DOHH2 (cell line): Measurements from ENCODE around the gene TMEM82.

Source experiments
- H3F3A ChIP-seq: fragments of 200-600 bp; sonication (generic), shearing (Covaris generic); 2 replicates; pipeline ENCODE4 v1.6.0; 2016; ENCODE audit warnings: antibody characterized with exemption, mild to moderate bottlenecking; ENCODE audit not compliant: control insufficient read depth, insufficient read depth
- H3K27ac ChIP-seq: fragments of 200-600 bp; sonication (generic); 2 replicates; pipeline ENCODE4 v1.5.1; 2014; ENCODE audit warnings: low read depth, mild to moderate bottlenecking, low read length, moderate library complexity
- H3K27me3 ChIP-seq: fragments of 200-600 bp; sonication (generic); 2 replicates; pipeline ENCODE4 v1.6.1; 2014; ENCODE audit warnings: mild to moderate bottlenecking, low read length, mixed read lengths; ENCODE audit not compliant: control insufficient read depth
- H3K36me3 ChIP-seq: fragments of 200-600 bp; sonication (generic); 2 replicates; pipeline ENCODE4 v1.6.1; 2014; ENCODE audit warnings: mild to moderate bottlenecking, low read length, moderate library complexity, mixed read lengths; ENCODE audit not compliant: control insufficient read depth
- H3K4me1 ChIP-seq: fragments of 200-600 bp; sonication (generic); 2 replicates; pipeline ENCODE4 v1.6.1; 2014; ENCODE audit warnings: mild to moderate bottlenecking, low read length, mixed read lengths; ENCODE audit not compliant: control insufficient read depth
- H3K4me2 ChIP-seq: fragments of 200-600 bp; sonication (generic); 2 replicates; pipeline ENCODE4 v1.6.0; 2014; ENCODE audit warnings: mild to moderate bottlenecking, low read length, moderate library complexity
- H3K4me3 ChIP-seq: fragments of 200-600 bp; sonication (generic); 2 replicates; pipeline ENCODE4 v1.5.1; 2014; ENCODE audit warnings: mild to moderate bottlenecking, low read length, mixed read lengths
- H3K79me2 ChIP-seq: fragments of 200-600 bp; sonication (generic); 2 replicates; pipeline ENCODE4 v1.6.1; 2014; ENCODE audit warnings: mild to moderate bottlenecking, low read length, mixed read lengths; ENCODE audit not compliant: control insufficient read depth
- H3K9me2 ChIP-seq: fragments of 200-600 bp; sonication (generic); replicated peaks from 2 replicates; pipeline ENCODE4 v1.6.1; 2014; ENCODE audit warnings: mild to moderate bottlenecking, low read length, mixed read lengths; ENCODE audit not compliant: control insufficient read depth
- H3K9me3 ChIP-seq: fragments of 200-600 bp; sonication (generic); 2 replicates; pipeline ENCODE4 v1.6.1; 2014; ENCODE audit warnings: antibody characterized with exemption, low read length, mixed read lengths; ENCODE audit not compliant: control insufficient read depth, insufficient read depth
- H4K20me1 ChIP-seq: fragments of 200-600 bp; sonication (generic); 2 replicates; pipeline ENCODE4 v1.6.0; 2014; ENCODE audit warnings: low read depth, mild to moderate bottlenecking, antibody characterized with exemption, low read length, moderate library complexity; ENCODE audit not compliant: control insufficient read depth, insufficient read depth
- CTCF ChIP-seq: fragments of 200-600 bp; sonication (generic); IDR thresholded peaks from one replicate; pipeline ENCODE4 v1.5.1; 2014; ENCODE audit warnings: antibody characterized with exemption, mild to moderate bottlenecking, low read depth, low read length; ENCODE audit not compliant: poor library complexity, severe bottlenecking
- EZH2phosphoT487 ChIP-seq: fragments of 200-600 bp; sonication (generic); IDR thresholded peaks from 2 replicates; pipeline ENCODE4 v1.6.1; 2017; ENCODE audit warnings: borderline replicate concordance, mild to moderate bottlenecking, antibody characterized with exemption, low read length, moderate library complexity, mixed read lengths

TMEM82 gene

GRCh38 chr1:15733218-15733725 lies 9.0 kb upstream of the TMEM82 start:
- H3K27me3 ChIP-seq: no peaks in the 10 kb centered on the region
- H4K20me1 ChIP-seq: no peaks in the 10 kb centered on the region
- no peak overlapping the region for H3K4me3 ChIP-seq
- H3K27ac ChIP-seq: no peak overlapping the region
- H3K9me2 ChIP-seq: no peaks in the 10 kb centered on the region
- H3F3A ChIP-seq: no peaks in the 10 kb centered on the region
- peaks cover 22% of the 10 kb centered on the region for H3K36me3 ChIP-seq
- TF ChIP-seq CTCF (no peak), EZH2phosphoT487 (no peak)
- no peaks in the 10 kb centered on the region for H3K79me2 ChIP-seq
- H3K9me3 ChIP-seq: no peaks in the 10 kb centered on the region
- H3K4me1 ChIP-seq: no peaks in the 10 kb centered on the region
- H3K4me2 ChIP-seq: no peak overlapping the region

GRCh38 chr1:15733726-15734226 lies 8.5 kb upstream of the TMEM82 start:
- Histone ChIP-seq H3K9me3 (no peaks in the 10 kb centered on the region), H3F3A (no peaks in the 10 kb centered on the region), H3K4me1 (no peaks in the 10 kb centered on the region), H3K27ac (no peak overlapping the region), H3K9me2 (no peaks in the 10 kb centered on the region), H3K79me2 (no peaks in the 10 kb centered on the region), H3K4me3 (no peak overlapping the region), H3K36me3 (peaks cover 20% of the 10 kb centered on the region; the same call in 1 of the 2 replicates), H3K4me2 (no peak overlapping the region), H4K20me1 (no peaks in the 10 kb centered on the region), H3K27me3 (no peaks in the 10 kb centered on the region)
- TF ChIP-seq CTCF: no peak
- no peak for TF ChIP-seq EZH2phosphoT487

GRCh38 chr1:15734296-15734695 lies 8.0 kb upstream of the TMEM82 start:
- H3F3A ChIP-seq: no peaks in the 10 kb centered on the region
- peaks cover 18% of the 10 kb centered on the region; the same call in 1 of the 2 replicates for H3K36me3 ChIP-seq
- H3K79me2 ChIP-seq: no peaks in the 10 kb centered on the region
- TF ChIP-seq CTCF: no peak
- TF ChIP-seq EZH2phosphoT487: no peak
- no peaks in the 10 kb centered on the region for H3K9me2 ChIP-seq
- H3K27me3 ChIP-seq: no peaks in the 10 kb centered on the region
- H3K27ac ChIP-seq: no peak overlapping the region
- H3K4me3 ChIP-seq: no peak overlapping the region
- no peak overlapping the region for H3K4me2 ChIP-seq
- no peaks in the 10 kb centered on the region for H4K20me1 ChIP-seq
- no peaks in the 10 kb centered on the region for H3K4me1 ChIP-seq
- H3K9me3 ChIP-seq: no peaks in the 10 kb centered on the region
